Psoas muscle (tissue), 8 donors: ENCODE measurements around the gene CAPZA3. TPM values are rescaled to one million over a fixed set of nuclear protein-coding genes. Genes with fewer than 3 reads are reported as not detected.
"Not testable (repeated sequence)": the region's sequence is repeated elsewhere in the genome, so short reads cannot be mapped to it uniquely, and the experiment has no call there.

Experiments
- ATAC-seq, 4 donors: fragments of 200-7000 bp; cut with Tn5 transposase; one replicate each; pipeline ENCODE4 v1.9.1; 2020; ENCODE audit warnings: moderate library complexity in 3 of 4, mild to moderate bottlenecking in 2 of 4
- DNase-seq, 2 donors: peaks; one replicate each; pipeline ENCODE4 v3.0.0-alpha.2; 2020
- H3K27ac ChIP-seq: fragments of 200-600 bp; one replicate; pipeline ENCODE4 v1.8.0; 2022
- H3K27me3 ChIP-seq, 3 donors: fragments of 200-600 bp in 1 of 3; one replicate each; pipeline versions ENCODE4 v1.6.1 to v1.8.0; 2013 to 2022; ENCODE audit warnings: low read length in 2 of 3, mild to moderate bottlenecking in 2 of 3, moderate library complexity in 1 of 3; ENCODE audit not compliant: insufficient read depth in 3 of 3
- H3K36me3 ChIP-seq, 2 donors: fragments of 200-600 bp in 1 of 2; one replicate each; pipeline versions ENCODE4 v1.6.1 to v1.8.0; 2013 to 2022; ENCODE audit warnings: low read depth in 1 of 2, mild to moderate bottlenecking in 1 of 2, moderate library complexity in 1 of 2; ENCODE audit not compliant: insufficient read depth in 1 of 2
- H3K4me1 ChIP-seq: fragments of 200-600 bp; one replicate; pipeline ENCODE4 v1.8.0; 2022
- H3K4me3 ChIP-seq: fragments of 200-600 bp; one replicate; pipeline ENCODE4 v1.8.0; 2022; ENCODE audit warnings: mild to moderate bottlenecking
- H3K9me3 ChIP-seq: fragments of 200-600 bp; one replicate; pipeline ENCODE4 v1.8.0; 2022
- CTCF ChIP-seq: fragments of 200-600 bp; IDR thresholded peaks from one replicate; pipeline ENCODE4 v1.8.0; 2022; ENCODE audit warnings: antibody characterized with exemption
- WGBS, 3 donors: extraction: QIAGEN DNeasy Blood & Tissue Kit; methylation state at CpG; one replicate each; pipeline versions ENCODE4 v1.1.6 to v1.1.7; 2013; 5-methylcytosine and 5-hydroxymethylcytosine counted together
- intact Hi-C, 2 donors: fragments of 100-400 bp; cut with DNase I; formaldehyde crosslinking; loops; one replicate each; pipeline versions ENCODE4 v1.11.0 to v1.14.2; 2022
- long read RNA-seq, 2 donors: library from polyadenylated mRNA; unstranded; transcript quantifications; one replicate each; pipeline ENCODE4 v2.0.0, GENCODE V29; 2021
- polyA plus RNA-seq, 3 donors: library from polyadenylated mRNA; stranded (reverse); fragments of 200-250 nt; gene quantifications; one replicate each; pipeline ENCODE4 v1.2.3, GENCODE V29; 2013
- total RNA-seq, 4 donors: library from RNA; stranded (reverse); fragmentation: NEBNext Ultra II Directional in 2 of 4; extraction: Animal tissue kit (Norgen Biotek cat#: 25700) in 2 of 4; gene quantifications; one replicate each; pipeline versions ENCODE4 v1.2.1 to v1.2.4, GENCODE V29; 2021 to 2023
- donor health status: healthy with polysubstance abuse.
- donor health status: DM: no; HTN: no; CAD: no; lungs with moderate emphysema.
- donor health status: Bipolar disorder and iron deficiency.
- donor health status: healthy.
- donor health status: DM: yes; HTN: yes; CAD: no.
- donor health status: DM: no; HTN: no; CAD: no.
- donor health status: DM: no; HTN: no; CAD: no.
- donor health status: DM: yes; HTN: yes; CAD: no.

The CAPZA3 gene, protein sequence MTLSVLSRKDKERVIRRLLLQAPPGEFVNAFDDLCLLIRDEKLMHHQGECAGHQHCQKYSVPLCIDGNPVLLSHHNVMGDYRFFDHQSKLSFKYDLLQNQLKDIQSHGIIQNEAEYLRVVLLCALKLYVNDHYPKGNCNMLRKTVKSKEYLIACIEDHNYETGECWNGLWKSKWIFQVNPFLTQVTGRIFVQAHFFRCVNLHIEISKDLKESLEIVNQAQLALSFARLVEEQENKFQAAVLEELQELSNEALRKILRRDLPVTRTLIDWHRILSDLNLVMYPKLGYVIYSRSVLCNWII
- not detected for total RNA-seq
- not detected for polyA plus RNA-seq
- long read RNA-seq, donor 1: 0 reads
- long read RNA-seq, donor 2: 0 reads

DNA sequence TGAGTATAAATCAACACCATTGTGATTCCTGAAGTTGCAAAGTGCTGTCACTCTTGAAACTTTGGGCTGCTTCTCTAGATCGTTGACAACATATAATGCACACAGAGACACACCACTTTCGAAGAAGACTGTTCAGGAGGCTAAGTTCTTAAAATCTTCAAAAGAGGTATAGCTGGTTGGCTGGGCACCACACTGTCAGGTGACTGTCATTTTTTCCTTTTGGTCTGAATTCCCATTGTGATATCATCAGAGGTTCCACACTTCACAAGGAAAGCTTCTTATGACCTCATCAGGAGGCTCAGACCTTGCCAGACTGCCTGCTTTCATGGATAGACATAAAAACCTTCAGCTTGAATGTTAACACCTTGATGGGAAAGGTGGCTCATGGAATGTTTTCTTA is at the start of gene CAPZA3, which contains the start of gene PLCZ1:
TSS of gene CAPZA3 (plus strand) at position 301 of the 400 bp plus-strand sequence. CDS start 150 bp downstream, outside the sequence.
TSS of gene PLCZ1 (minus strand) at position 194 of the 400 bp plus-strand sequence. CDS start 641 bp downstream, outside the sequence.
- Histone ChIP-seq H3K27me3 (no peaks in the 10 kb centered on the region), H3K4me3 (no peak within 1 kb of the TSS), H3K27ac (no peak within 1 kb of the TSS), H3K36me3 (no peaks in the 10 kb centered on the region), H3K9me3 (no peaks in the 10 kb centered on the region), H3K4me1 (no peaks in the 10 kb centered on the region)
- intact Hi-C loops: no loop called here
- TF ChIP-seq CTCF: no peak
- no peak for DNase-seq
- ATAC-seq: no peak
- 81 to 93% (median 82%) methylated on average over 2 of the region's 2 CpGs for WGBS, 3 donors

DNA sequence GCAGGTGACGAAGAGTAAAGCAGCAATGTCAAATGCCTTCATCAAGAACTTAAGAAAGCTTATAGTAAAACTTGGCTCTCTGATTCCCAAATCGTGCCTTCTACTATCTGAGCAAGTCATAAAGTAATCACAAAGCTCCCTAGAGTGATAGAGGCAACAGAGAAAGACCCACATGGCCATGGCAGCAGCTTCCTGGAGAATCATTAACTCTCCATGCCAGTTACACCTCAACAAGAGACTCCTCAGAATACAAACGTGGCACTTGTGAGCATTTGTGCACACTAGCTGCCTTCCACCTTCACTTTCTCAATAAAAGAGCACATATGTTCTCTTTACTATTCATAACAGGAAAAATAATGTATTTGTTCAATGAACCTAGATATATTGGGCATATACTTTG is 48.1 kb upstream of the CAPZA3 start:
- H3K4me1 ChIP-seq: no peaks in the 10 kb centered on the region
- H3K4me3 ChIP-seq: no peak overlapping the region
- no peaks in the 10 kb centered on the region for H3K36me3 ChIP-seq
- H3K27me3 ChIP-seq: no peaks in the 10 kb centered on the region
- 66 to 76% (median 74%) methylated on average over 3 of the region's 3 CpGs for WGBS, 3 donors
- ATAC-seq: no peak
- DNase-seq: no peak
- intact Hi-C loops: no loop called here
- TF ChIP-seq CTCF: no peak
- no peak overlapping the region for H3K27ac ChIP-seq
- no peaks in the 10 kb centered on the region for H3K9me3 ChIP-seq

GRCh38 chr12:18690653-18691052 is 47.3 kb upstream of the CAPZA3 start:
- 94 to 95% (median 95%) methylated on average over 4 of the region's 4 CpGs for WGBS, 3 donors
- Histone ChIP-seq H3K36me3 (no peaks in the 10 kb centered on the region), H3K9me3 (no peaks in the 10 kb centered on the region), H3K4me3 (no peak overlapping the region), H3K27me3 (no peaks in the 10 kb centered on the region), H3K4me1 (no peaks in the 10 kb centered on the region), H3K27ac (no peak overlapping the region)
- TF ChIP-seq CTCF: no peak
- no peak for ATAC-seq
- DNase-seq: no peak
- intact Hi-C loops: no loop called here

DNA sequence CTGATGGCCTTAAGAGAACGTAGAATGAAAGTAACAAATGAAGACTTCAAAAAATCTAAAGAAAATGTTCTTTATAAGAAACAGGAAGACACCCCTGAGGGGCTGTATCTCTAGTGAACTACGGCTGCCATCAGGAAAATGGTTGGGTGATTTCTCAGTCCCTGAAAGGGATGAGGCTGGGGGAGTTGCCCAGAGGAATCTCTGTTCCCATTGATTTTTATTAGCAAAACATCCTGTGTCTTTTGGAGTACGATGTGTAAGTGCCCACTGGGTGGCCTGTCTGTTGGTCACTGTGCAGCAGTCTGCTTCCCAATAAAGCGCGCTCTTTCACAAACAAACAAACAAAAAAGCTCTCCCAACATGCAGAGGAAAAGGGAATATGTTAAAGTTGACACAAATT is 43.9 kb upstream of the CAPZA3 start:
- H3K9me3 ChIP-seq, ATAC-seq, intact Hi-C loops, H3K36me3 ChIP-seq, H3K27ac ChIP-seq, H3K27me3 ChIP-seq, H3K4me3 ChIP-seq, DNase-seq, H3K4me1 ChIP-seq: not testable (repeated sequence)
- 80 to 83% (median 80%) methylated on average over 5 of the region's 5 CpGs for WGBS, 3 donors

DNA sequence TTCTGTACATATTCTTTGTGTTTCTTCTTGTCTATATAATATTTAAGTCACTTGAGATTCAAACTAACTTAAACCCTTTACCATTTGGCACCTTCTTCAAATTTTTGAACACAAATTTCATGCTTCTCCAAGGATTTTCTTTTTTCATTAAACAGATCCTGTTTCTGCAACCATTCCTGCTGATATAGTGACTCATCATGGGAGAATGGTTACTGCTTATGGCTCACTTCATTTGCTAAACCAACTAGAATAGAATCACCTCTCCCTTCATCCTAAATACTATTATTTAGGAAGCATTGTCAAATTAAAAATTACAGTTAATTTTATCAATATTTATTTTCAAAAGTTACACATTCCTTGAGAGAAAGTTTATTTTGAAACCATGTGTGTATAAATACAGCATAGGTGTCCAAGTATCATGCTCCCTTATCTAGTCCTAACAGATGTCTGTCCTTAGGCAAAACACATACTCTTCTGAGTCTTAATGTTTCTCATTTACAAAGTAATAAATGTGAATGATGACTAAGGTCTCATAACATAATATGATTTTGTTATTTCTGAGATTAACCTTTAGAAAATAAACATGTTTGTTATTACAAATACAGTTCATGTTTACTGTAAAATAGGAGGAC is 40.8 kb upstream of the CAPZA3 start:
- no peak for ATAC-seq

More for the DNA sequence above, 40.8 kb upstream of the CAPZA3 start:
- DNase-seq: no peak
- H3K27me3 ChIP-seq: no peaks in the 10 kb centered on the region
- intact Hi-C loops: no loop called here
- H3K36me3 ChIP-seq: no peaks in the 10 kb centered on the region
- H3K27ac ChIP-seq: no peak overlapping the region
- H3K4me1 ChIP-seq: no peaks in the 10 kb centered on the region
- no peaks in the 10 kb centered on the region for H3K9me3 ChIP-seq
- no peak overlapping the region for H3K4me3 ChIP-seq
- no peak for TF ChIP-seq CTCF
